ENCODE measurements around the gene TEN1.
"Not testable (repeated sequence)": the region's sequence is repeated elsewhere in the genome, so short reads cannot be mapped to it uniquely, and the experiment has no call there.

Gene TEN1

DNA sequence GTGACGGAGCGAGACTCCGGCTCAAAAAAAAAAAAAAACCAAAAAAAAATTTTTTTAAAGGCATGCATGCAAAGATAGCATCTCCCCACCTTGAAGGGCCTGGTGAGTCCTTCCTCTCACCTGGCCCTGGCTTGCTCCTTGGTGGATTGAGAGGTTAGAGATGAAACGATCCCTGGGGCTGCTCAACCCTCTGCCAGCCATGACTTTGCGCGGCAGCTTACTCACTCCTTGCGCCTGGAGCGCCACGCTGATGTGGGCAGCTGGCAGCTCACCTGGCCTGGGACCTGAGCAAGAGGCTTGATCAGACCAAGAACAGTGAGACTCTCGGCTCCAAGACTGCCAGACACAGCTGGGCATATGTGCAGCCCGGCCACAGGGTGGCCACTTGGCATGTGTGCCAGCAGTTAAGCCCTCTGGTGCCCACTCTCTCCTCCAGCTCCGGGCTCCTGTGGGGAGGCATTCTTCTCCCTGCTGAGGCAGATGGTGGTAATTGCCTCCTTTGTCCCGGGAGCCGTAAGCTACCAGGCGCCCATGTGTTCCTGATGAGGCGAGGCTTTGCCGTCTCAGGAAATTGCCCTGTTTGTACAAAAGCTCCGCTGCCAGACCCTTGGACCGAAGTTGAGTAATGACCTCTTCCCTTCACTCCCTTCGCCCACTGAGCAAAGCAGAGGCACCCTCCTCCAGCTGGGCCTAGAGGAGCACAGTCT is 53.2 kb downstream of the TEN1 start:
- DNase-seq = no peak

DNA sequence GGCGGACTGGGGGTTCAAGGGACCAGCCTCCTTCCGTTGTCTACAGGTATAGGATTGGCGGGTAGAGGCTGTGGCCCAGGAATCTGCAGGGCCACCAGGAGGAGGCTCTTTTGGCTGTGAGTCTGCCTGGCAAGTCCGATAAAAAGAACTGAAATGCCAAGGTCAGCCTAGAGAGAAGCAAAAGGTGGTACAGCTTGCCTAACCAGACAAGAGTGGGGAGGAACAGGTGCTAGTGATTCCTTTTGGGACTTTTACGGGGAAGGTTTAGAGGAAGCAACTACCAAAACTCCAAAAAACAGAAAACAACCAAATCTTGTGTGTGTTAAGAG is 53.7 kb downstream of the TEN1 start:
- DNase-seq = no peak

DNA sequence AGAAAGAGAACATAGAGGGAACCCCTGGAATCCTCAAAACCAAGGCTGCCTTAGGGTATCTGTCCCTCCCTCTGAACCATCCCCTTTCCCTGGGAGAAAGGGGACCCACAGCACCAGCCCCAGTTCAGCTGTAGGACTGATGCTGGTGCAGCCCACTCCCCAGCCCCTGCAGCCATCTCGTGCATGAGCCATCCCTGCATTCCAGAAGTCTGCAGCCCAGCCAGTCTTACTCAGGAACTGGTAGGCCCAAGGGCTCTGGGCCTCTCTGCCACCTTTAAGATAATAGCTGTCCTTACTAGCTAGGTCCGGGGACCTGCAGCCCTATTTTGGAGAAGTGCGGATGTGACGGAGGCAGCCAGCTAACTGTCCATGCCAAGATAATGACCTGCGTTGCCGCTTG is 54.1 kb downstream of the TEN1 start:
- DNase-seq = no peak

DNA sequence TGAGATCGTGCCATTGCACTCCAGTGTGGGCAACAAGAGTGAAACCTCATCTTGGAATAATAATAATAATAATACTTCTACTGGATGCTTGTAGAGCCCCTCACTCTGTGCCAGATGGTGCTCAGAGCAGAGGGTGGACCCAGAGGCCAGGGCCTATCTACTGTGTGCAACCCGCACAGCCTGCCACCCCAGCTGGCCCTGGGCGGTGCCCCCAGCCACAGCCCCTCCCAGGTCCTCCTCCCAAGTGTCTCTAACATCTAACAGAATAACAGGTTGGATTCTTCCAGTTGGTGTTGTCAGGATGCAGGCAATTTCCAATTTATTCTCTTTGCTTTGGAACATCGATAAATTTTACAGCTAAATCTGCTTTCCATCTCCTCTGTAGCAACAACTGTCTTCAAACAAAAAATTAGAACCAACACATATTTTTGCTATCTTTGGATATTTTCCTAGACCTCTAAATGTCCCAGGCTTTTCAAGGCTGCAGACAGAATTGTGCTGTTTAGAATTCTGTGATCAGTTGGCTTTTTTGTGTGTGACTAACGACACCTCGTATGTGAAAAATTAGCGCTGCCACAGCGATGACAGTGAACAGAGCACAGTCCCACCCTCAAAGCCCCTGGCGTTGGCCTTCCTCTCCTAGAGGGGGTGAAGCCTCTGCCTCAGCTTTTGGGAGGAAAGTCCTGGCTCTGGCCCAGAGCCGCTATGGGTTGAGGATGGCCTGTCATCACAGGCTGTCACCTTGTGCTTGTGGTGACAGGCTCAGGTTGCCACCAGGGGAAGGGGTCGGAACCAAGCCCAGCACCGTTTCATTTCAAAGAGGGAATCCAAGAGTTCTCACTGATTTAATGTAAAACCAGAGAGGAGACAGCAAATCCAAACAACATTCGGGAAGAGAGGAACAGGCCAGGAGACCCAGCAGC is 55.6 kb downstream of the TEN1 start:
- no peak for DNase-seq

DNA sequence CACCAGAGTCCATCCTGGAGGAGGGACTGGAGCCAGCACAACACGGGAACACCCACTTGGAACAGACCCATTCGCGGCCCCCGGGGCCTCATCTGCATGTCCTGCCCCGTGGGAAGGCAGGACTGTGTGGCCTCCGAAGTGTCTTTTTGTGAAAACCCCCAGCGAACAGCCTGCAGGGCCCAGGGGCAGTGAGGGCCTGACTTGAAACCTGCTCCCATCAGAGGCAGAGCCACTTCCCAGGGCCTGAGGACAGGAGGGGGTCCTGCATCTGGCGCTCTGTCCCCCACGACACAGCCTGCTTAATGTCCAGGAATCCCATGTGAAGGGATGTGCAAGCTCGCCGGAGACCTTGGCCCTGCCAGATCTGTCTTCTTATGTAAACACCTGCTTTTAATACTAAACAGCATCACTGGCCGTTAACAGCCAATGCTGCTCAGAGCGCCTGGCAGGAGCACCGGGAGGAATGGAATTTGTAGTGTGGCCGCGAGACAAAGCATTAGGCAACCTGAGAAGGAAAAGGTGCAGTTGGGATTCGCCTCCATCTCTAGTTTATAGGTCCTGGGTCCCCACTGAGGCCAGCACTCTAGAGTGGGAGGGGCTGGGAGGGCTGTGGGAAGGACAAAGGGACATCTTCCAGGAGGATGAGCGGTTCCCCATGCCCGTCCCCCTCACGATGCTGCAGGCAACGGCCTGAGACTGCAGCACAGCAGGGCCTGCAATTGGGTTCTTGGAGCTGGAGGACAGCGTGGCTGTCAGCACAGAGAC is 57.6 kb downstream of the TEN1 start:
- no peak for DNase-seq

DNA sequence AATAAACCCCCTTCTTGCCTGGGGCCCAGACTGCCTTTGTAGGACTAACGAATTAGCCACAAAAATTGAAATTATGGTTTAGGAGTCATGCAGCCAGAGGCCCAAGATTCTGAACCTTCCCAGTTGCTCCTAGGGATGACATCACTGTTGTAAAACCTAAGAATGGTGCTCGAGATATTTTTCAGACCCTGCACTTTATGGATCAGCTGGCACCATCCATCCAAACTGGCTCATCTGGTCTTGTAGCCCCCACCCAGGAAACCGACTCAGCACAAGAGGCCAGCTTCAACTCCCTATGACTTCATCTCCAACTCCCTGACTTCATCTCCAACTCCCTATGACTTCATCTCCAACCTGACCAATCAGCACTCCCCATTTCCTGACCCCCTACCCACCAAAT is 59.0 kb downstream of the TEN1 start:
- DNase-seq = no peak

DNA sequence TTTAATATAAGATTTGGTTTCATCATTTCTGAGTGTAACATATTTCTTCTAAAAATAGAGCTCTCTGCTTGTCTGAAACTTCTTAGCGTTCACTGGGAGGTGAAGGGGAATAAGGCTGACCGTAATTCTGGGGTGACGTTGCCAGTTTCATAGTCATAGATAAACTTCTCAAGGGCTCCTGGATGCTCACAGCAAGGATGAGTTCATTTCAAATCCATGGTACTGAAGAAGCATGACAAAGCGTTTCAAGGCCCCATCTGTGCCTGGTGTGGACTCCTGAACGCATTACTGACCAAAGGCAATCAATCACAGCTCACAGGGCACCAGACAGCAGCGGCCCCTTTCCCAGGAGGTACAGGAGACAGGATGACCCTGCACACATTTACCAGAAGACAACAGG is 60.1 kb downstream of the TEN1 start:
- DNase-seq = no peak

DNA sequence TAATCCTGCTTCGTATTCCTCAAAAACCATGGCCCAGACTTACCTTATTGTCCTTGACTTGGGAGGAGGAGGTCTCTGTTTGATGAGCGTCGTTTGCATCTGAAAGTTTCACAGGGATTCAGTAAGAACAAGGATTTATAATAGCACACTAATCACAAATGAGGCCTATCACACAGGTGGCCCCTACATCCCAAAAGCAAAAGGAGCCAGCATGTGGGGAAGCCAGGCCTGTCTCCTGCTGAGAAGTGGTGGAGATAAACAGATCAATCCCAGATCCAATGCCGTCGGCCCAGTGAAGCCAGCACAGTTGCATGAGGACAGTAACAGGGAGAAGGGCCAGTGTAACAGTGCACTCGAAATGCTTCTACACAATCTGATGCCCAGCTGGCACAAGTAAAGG is 61.3 kb downstream of the TEN1 start:
- no peak for DNase-seq

DNA sequence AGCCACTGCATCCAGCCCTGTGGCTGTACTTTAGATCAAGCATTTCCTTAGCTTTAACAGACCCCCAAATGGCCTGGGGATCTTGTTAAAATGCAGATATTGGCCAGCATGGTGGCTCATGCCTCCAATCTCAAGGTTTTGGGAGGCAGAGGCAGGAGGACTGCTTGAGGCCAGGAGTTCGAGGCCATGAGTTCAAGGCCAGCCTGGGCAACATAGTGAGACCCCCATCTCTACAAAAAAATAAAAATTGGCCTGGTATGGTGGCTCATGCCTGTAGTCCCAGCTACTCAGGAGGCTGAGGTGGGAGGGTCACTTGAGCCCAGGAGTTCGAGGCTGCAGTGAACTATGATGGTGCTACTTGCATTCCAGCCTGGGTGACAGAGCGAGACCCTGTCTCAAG is 63.8 kb downstream of the TEN1 start:
- DNase-seq = not testable (repeated sequence)

DNA sequence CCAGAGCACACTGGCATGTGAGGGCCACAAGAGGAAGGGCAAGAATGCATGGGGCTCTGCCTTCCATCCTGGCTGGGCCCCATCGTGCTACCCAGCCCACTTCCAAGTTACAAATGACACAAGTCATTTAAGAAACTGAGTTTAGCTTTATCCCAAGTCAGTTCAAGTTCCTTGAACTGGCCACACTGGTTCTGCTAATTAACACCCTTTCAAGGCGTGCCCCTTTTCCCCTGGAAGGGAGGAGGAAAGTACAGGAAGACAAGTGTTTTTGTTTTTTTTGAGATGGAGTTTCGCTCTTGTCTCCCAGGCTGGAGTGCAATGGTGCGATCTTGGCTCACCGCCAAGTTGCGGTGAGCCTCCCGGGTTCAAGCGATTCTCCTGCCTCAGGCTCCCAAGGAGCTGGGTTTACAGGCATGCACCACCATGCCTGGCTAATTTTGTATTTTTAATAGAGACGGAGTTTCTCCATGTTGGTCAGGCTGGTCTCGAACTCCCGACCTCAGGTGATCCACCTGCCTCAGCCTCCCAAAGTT is 65.5 kb downstream of the TEN1 start:
- DNase-seq = not testable (repeated sequence)

DNA sequence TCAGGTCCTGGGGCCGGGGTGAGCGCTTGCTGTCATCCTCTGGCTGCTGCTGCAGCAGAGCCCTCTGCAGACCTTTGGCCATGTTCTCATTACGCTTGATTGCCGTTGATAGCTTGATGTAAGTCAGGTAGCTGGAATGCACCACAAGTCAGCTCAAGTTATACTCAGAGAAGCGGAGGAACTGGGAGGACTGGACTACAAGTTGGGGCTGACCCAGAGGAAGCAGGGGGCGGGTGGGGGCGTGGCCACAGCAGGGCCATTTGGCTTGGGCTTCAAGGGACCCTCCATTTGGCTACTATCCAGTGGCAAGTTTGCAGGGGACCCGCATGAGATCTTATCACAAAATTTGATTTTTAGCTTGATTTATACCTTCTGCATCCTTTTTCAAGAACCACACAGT is 67.0 kb downstream of the TEN1 start:
- DNase-seq = no peak

DNA sequence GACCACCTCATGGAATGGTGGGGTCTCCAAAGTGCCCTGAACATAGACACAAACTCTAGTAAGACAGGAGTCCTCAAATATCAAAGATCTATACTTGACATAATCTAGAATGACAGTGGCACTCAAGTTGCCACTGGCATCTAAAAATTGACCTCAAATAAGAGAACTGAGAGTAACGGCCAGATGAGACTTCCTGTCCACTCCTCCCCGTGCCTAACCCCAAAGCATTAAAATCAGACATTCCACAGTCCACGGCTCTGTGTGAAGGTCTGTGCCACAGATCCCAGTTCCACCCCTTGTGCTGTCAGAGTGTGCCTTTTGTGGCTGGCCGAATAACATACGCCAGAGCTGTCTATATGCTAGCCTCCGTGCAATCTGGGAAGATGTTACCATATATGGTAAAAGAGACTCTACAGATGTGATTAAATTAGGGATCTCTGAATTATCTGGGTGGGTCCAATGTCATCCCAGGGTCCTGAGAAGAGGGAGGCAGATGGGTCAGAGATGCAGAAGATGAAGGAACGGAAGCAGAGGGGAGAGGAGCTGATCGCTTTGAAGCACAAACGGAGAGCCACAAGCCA is 69.1 kb downstream of the TEN1 start:
- DNase-seq = no peak

DNA sequence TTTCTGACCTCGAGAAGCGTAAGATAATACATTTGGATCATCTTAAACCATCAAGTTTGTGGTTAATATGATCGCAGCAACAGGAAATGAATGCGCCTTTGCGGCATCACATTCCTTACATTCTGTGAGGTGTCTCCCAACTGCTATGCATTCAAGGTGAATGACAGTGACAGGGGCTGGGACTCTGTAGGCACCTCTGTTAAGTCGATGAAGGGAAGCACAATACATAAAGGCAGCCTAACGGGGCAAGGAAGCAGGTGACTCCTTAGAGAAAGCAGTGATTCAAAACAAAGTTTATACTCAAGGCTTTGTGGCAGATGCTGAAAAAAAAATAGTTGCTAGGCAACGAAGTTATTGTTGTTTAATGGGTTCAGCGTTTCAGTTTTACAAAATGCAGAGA is 69.7 kb downstream of the TEN1 start:
- DNase-seq = no peak

DNA sequence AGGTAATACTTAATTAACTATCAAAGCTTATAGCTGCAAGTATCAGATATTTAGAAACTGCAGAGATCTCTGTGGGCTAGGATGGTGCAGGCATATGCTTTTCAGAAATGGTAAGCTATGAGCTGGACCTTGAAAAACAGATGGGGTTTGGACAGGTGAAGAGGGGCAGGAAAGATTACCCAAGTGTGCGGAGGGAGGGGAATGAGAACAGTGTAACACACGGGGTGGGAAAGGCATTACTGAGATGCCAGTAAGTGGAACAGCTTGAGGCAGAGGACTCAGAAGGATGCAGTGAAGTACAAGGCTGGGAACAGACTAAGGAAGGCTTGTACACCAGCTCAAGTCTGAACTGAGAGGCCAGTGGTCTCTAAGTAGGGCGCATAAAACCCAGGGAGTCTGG is 70.2 kb downstream of the TEN1 start:
- no peak for DNase-seq

DNA sequence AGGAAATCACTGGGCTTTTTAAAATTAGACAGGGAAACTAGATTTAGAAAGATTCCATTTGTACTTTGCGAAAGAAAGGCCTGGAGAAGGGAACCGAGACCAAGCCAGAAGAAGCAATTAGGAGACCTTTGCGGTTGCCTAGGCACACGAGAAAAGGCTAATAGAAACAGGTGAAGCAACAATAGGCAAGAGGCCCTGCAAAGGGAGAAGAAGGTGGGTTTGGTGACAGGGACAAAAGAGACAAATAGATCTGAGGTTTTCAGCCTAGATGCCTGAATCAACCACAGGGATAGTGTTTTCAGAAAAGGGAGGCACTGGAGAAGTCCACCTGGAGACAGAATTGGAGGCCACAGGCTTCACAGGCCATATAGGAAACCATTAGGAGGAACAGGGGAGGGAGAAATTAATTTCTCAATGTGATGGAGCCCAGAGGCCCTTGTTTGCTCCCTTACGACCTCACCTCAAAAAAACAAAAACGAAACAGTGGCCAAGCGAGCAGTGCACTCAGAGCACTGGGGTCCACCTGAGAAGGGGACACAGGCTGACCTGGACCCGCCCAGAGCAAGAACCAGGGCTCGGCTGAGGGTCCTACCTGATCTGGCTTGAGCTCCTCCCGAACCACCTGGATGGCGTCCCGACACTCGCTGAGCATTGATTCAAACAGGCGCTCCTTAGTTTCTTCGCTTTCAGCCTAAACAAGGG is 70.9 kb downstream of the TEN1 start:
- no peak for DNase-seq
